KMS-11 (cell line): ENCODE measurements around the gene ZMYND11.

Experiments used
- H2AFZ ChIP-seq: fragments of 200-600 bp; sonication (generic); 2 replicates; pipeline ENCODE4 v1.6.1; 2016; ENCODE audit warnings: antibody characterized with exemption, mixed run types, low read depth
- H3K27ac ChIP-seq: fragments of 200-600 bp; sonication (generic); 2 replicates; pipeline ENCODE4 v1.6.1; 2016; ENCODE audit warnings: mild to moderate bottlenecking, mixed run types
- H3K27me3 ChIP-seq: fragments of 200-600 bp; sonication (generic); 2 replicates; pipeline ENCODE4 v1.6.1; 2017; ENCODE audit warnings: mild to moderate bottlenecking, low read depth, mixed run types, moderate library complexity; ENCODE audit not compliant: insufficient read depth
- H3K36me3 ChIP-seq: fragments of 200-600 bp; sonication (generic); 2 replicates; pipeline ENCODE4 v1.6.1; 2017; ENCODE audit warnings: mild to moderate bottlenecking, mixed run types; ENCODE audit not compliant: insufficient read depth
- H3K4me1 ChIP-seq: fragments of 200-600 bp; sonication (generic); 2 replicates; pipeline ENCODE4 v1.6.1; 2016; ENCODE audit warnings: mild to moderate bottlenecking, low read depth, mixed run types; ENCODE audit not compliant: poor library complexity, severe bottlenecking
- H3K4me2 ChIP-seq: fragments of 200-600 bp; sonication (generic); 2 replicates; pipeline ENCODE4 v1.7.0; 2016; ENCODE audit warnings: mild to moderate bottlenecking, mixed run types
- H3K4me3 ChIP-seq: fragments of 200-600 bp; sonication (generic); IDR thresholded peaks from 2 replicates; pipeline ENCODE4 v1.6.1; 2017; ENCODE audit warnings: low read depth, low read length, mixed read lengths; ENCODE audit not compliant: insufficient read depth
- H3K79me2 ChIP-seq: fragments of 200-600 bp; sonication (generic); 2 replicates; pipeline ENCODE4 v1.6.1; 2016; ENCODE audit warnings: low read depth, mixed run types; ENCODE audit not compliant: insufficient read depth
- H3K9ac ChIP-seq: fragments of 200-600 bp; sonication (generic); 2 replicates; pipeline ENCODE4 v1.6.1; 2016; ENCODE audit warnings: mild to moderate bottlenecking, mixed run types
- H4K20me1 ChIP-seq: fragments of 200-600 bp; sonication (generic); 2 replicates; pipeline ENCODE4 v1.6.1; 2016; ENCODE audit warnings: mild to moderate bottlenecking, mixed run types; ENCODE audit not compliant: insufficient read depth
- CTCF ChIP-seq: fragments of 200-600 bp; sonication (generic); conservative IDR thresholded peaks from 2 replicates; pipeline ENCODE4 v1.6.1; 2017; ENCODE audit warnings: low read depth, mild to moderate bottlenecking, antibody characterized with exemption, low read length, moderate library complexity, mixed read lengths

Gene ZMYND11

GRCh38 chr10:219731-220472, 84.6 kb downstream of the ZMYND11 start:
- H3K36me3 ChIP-seq: no peaks in the 10 kb centered on the region
- H4K20me1 ChIP-seq: no peaks in the 10 kb centered on the region
- TF ChIP-seq CTCF: no peak

GRCh38 chr10:224571-224970, 89.3 kb downstream of the ZMYND11 start:
- H3K79me2 ChIP-seq: no peaks in the 10 kb centered on the region
- no peaks in the 10 kb centered on the region for H4K20me1 ChIP-seq
- H3K9ac ChIP-seq: no peak overlapping the region
- no peak overlapping the region for H3K4me2 ChIP-seq
- H3K27me3 ChIP-seq: no peaks in the 10 kb centered on the region
- H3K4me3 ChIP-seq: no peak overlapping the region
- no peak overlapping the region for H3K27ac ChIP-seq
- no peak for TF ChIP-seq CTCF
- H3K36me3 ChIP-seq: no peaks in the 10 kb centered on the region
- H3K4me1 ChIP-seq: no peaks in the 10 kb centered on the region
- no peak overlapping the region for H2AFZ ChIP-seq

More at GRCh38 chr10:219731-220472, 84.6 kb downstream of the ZMYND11 start:
- H3K4me3 ChIP-seq: no peak overlapping the region
- H2AFZ ChIP-seq: no peak overlapping the region
- H3K27ac ChIP-seq: no peak overlapping the region
- no peak overlapping the region for H3K9ac ChIP-seq
- H3K4me1 ChIP-seq: no peaks in the 10 kb centered on the region
- no peaks in the 10 kb centered on the region for H3K79me2 ChIP-seq
- no peak overlapping the region for H3K4me2 ChIP-seq
- H3K27me3 ChIP-seq: no peaks in the 10 kb centered on the region

- Histone ChIP-seq H3K4me3 (no peak overlapping the region), H3K9ac (no peak overlapping the region), H3K27ac (no peak overlapping the region), H4K20me1 (no peaks in the 10 kb centered on the region), H3K27me3 (no peaks in the 10 kb centered on the region), H3K36me3 (no peaks in the 10 kb centered on the region), H3K4me1 (no peaks in the 10 kb centered on the region), H3K79me2 (no peaks in the 10 kb centered on the region), H3K4me2 (no peak overlapping the region), H2AFZ (no peak overlapping the region)
- TF ChIP-seq CTCF: no peak
Measured at GRCh38 chr10:226018-226417, 90.8 kb downstream of the ZMYND11 start.

GRCh38 chr10:227014-227413, 91.8 kb downstream of the ZMYND11 start:
- Histone ChIP-seq H3K4me3 (no peak overlapping the region), H2AFZ (no peak overlapping the region), H3K9ac (no peak overlapping the region), H3K79me2 (no peaks in the 10 kb centered on the region), H3K27me3 (no peaks in the 10 kb centered on the region), H3K27ac (no peak overlapping the region), H4K20me1 (no peaks in the 10 kb centered on the region), H3K4me2 (no peak overlapping the region), H3K36me3 (no peaks in the 10 kb centered on the region), H3K4me1 (no peaks in the 10 kb centered on the region)
- no peak for TF ChIP-seq CTCF
